HG03025 (cell line): Measurements from ENCODE around the gene GRIK3.
"Not testable (repeated sequence)": the region's sequence is repeated elsewhere in the genome, so short reads cannot be mapped to it uniquely, and the experiment has no call there.

Source experiments
- ATAC-seq: cut with Tn5 transposase; IDR thresholded peaks from one replicate; pipeline ENCODE4 v1.9.1; 2021; ENCODE audit warnings: mild to moderate bottlenecking, moderate library complexity; ENCODE audit not compliant: unreplicated experiment, low FRiP score

GRIK3 gene

GRCh38 chr1:36773827-36774541 lies 260.3 kb downstream of the GRIK3 start:
- ATAC-seq = no peak

DNA sequence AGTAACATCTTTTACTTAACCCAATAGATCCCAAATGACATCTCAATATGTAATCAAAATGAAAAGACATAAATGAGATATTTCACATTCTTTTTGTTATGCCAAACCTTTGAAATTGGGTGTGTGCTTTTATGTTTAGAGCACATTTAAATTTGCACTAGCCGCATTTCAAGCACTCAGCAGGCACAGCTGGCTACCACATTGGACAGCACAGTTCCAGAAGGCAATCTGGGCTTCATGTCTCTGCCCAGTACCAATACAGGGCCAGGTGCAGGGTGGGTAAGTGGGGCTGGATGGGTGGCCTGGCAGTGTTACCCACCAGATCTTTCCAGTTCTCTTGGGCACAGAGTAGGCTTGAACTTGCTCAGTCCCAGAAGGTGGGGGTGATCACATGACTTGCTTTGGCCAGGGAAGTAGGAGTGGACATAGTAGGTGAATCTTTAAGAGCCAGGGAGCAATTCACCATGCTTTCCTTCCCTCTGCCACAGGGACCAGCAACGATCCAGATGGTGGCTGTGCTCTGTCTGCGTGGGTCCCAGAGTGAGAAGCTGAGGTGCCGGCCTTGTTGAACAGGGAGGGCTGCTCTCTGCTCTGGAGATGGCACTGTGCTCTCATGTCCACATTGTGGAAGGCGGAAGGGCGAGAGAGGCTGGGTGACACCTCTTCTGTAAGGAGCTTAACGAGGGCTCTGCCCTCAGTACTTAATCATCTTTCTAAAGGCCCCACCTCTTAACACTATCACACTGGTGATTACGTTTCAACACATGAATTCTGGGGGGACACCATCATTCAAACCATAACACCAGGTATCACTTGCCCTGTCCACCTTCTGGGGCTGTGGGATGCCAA lies 261.4 kb downstream of the GRIK3 start:
- no peak for ATAC-seq

- no peak for ATAC-seq
Measured at GRCh38 chr1:36771660-36772284, 262.5 kb downstream of the GRIK3 start.

DNA sequence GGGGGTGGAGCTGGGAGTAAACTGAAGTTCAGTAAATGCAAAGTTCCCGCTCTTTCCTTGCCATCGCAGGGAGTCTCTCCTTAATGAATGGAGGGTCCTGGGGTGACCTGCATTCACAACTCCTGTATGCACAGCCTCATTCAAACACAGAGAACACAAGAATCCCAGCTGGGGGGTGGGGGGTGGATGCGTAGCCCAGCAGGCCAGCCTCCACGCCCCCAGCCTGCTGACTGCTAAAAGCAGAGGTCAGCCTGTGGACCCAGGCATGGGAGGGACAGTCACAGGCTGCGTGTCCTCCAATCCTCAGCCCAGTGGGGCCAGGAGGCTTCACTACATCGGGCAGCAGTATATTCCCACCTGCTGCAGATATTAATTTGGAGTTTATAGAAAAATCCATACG lies 263.1 kb downstream of the GRIK3 start:
- no peak for ATAC-seq

GRCh38 chr1:36769886-36770830 lies 264.2 kb downstream of the GRIK3 start:
- ATAC-seq = no peak

DNA sequence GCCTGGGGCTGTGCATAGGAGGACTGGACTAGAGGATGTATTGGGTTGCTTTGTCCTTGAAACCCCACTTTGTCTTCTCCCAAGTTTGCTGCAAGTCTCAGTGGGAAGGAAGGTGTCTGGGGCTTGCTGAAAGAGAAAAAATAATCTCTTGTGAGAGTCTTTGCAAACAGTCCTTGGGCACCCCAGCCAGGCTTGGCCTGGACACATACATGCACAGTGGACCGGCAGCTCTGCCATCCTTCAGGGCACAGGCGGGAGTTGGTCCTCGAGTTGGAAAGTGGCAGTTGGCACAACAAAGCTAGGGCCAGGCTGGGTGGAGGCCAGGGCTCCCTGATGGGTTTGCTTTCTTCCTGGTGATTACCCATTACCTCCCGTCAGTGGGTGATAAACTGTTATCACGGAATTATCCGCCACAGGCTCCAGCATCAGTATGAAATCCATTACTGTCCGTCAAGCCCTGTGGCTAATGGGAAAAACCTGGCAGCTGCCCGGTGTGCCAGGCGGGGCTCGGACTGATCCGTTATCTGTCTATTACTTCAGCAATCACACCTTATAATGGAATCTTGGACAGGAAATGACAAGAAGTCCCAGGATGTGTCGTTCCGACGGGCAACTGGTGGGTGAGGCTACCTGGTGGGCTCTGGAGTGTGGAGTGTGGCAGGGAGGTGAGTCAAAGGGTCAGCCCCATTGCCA lies 265.7 kb downstream of the GRIK3 start:
- no peak for ATAC-seq

DNA sequence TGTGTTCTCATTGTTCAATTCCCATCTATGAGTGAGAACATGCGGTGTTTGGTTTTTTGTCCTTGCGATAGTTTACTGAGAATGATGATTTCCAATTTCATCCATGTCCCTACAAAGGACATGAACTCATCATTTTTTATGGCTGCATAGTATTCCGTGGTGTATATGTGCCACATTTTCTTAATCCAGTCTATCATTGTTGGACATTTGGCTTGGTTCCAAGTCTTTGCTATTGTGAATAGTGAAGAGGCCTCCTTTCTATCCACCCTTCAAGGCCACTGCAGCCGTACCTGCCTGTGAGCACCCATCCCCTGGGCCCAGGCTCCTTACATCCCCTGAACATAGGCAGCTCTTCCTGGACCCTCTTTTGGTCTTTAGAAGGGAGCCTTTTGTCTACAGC lies 266.9 kb downstream of the GRIK3 start:
- not testable (repeated sequence) for ATAC-seq

DNA sequence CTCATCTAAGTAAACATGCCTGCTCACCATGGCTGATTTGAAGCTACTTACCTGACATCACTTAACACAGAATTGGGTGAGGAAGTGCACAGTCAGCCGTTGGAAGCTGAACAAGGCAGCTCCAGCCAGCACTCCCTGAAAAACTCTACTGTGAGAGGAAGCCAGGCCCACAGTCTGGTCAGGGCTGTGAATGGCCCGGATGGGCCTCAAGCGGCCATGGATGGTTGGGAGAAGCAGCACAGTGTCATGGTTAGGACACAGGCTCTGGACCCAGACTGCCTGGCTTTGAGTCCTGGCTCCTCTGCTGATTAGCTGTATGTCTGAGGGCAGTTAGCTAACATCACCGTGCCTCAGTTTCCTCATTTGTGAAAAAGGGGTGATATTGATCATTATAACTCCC lies 267.8 kb downstream of the GRIK3 start:
- no peak for ATAC-seq

GRCh38 chr1:36765785-36766300 lies 268.5 kb downstream of the GRIK3 start:
- ATAC-seq = no peak

DNA sequence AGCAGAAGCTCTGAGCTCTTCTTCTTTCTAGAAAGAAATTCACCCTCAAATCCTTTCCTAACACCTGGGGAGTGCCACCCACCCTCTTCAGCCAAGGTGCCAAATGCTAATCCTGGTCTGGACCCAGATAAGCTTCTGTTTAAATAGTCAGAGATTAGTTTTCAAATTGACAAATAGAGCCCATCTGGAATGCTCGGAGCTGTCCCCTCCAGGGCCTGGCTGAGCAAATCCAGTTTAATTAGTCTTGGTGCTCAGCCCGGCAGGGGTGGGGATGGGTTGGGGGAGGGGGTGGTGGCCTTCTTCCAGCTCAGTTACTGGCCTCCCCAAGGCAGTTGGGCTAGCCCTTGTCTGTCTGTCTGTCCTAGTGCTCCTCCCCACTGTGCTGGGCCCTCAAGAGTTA lies 269.5 kb downstream of the GRIK3 start:
- no peak for ATAC-seq

- no peak for ATAC-seq
Measured at GRCh38 chr1:36763771-36764170, 270.5 kb downstream of the GRIK3 start.

DNA sequence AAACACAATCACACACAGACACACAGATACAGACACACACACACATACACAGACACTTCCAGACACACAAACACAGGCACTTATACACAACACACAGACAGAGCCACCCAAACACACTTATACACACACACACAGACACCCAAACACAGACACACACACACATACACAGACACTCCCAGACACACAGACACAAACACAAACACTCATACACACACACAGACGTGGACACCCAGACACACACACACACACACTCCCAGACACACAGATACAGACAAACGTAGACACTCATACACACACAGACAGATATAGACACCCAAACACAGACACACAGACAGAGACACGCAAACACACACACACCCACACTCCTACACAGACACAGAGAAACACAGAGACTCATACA lies 272.1 kb downstream of the GRIK3 start:
- ATAC-seq = no peak

DNA sequence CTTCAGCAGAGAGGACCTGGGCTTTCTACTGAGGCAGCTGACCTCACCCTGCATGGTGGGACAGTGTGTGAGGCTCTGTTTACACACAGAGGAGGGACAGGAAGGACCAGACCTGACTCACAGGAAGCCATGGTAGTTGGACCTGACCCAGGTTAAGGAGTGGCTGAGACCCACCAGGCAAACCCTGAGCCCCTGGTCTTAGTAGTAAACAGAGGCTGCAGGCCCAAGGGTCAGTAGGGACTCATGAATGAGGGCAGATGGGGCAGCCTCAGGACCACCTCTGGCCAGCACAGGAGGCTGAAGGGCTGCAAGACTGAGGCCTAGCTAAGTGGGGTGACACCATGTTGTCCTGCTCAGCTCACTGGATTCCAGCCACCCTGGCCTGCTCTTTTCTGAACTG lies 273.2 kb downstream of the GRIK3 start:
- no peak for ATAC-seq

DNA sequence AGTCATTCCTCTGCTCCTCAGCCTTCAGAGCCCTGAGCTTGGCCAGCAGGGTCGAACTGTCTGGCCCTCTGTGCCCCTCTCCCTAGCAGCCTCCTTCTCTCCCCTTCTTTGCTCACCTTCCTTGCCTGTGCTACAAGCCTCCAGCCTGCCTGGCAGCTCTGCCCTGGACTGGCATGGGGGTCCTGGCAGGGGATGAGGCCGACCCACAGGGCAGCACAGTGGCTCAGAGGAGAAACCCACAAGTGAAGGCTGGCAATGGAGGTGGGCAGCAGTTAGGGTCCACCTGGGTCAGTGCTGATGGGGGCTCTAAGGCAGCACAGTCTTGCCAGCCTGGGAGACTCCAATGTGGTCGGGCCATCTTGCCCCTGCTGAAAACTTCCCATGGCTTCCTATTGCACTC lies 274.2 kb downstream of the GRIK3 start:
- ATAC-seq = no peak

GRCh38 chr1:36759355-36759754 lies 275.0 kb downstream of the GRIK3 start:
- ATAC-seq = no peak

DNA sequence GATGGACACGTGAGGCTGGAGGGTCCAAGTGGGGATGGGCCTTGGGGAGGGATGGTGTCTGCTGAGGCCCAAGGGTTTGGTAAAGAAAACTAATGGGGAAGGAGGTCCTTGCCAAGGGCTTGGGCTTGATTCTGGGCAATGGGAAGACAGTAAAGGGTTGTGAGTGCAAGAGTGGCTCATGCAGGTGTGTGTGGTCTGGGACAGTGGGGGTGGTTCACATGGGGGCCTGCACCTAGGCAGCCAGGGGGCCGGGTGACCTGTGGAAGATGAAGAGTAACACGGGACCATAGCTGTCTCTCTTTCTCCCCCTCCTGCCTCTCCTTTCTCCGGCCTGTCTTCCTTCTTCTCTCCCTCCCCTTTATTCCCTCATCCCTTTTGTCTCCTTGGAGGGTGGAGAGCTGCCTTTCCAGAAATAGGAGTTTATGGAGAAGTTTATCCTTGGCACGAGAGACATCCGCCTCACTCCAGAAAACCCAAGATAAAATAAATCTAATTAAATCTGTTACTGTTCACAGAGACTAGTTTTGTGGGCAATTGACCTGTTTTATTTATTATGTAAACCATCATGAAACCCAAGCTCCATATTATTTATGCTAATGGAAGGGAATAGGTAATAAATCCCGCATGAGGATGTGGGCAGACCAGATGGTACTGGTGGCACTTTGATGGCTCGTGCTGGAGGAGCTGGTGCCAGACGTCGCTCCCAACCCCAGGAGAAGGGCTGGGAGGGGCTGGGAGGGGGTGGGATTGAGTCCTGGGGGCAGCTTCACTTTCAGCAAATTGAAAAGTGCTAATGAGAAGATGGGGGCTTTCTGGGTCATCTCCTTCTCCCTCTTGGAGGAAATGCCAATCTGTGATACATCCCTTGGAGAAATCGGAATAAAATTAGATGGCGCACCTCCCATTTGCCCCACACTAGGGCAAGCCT lies 278.7 kb downstream of the GRIK3 start:
- ATAC-seq = no peak

DNA sequence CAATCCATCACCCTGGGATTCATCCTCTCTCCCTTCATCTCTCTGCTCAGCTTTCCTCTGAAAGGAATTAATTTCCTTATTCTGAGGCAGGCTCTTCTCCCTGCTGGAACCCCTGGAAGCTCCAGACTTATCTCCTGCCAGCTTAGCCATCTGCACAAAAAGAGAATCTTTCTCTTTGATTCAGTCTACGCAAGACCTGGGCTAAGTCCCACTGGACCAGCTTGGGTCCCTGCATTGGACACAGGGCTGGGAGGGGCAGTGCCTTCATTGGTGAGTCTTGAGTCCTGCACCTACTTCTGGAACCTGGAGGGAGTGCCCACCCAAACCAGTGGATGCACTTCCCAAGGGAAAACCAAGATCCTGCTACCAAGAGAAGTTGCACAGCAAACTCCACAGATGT lies 279.9 kb downstream of the GRIK3 start:
- ATAC-seq = no peak

- no peak for ATAC-seq
Measured at GRCh38 chr1:36753451-36753850, 280.9 kb downstream of the GRIK3 start.
